ENCODE results near the gene ABHD16A. TPM values are rescaled to one million over a fixed set of nuclear protein-coding genes. Genes with fewer than 3 reads are reported as not detected.

Gene ABHD16A
- total and polyA plus RNA-seq, 8 donors = 15.1 to 122 (median 46.8) TPM

DNA sequence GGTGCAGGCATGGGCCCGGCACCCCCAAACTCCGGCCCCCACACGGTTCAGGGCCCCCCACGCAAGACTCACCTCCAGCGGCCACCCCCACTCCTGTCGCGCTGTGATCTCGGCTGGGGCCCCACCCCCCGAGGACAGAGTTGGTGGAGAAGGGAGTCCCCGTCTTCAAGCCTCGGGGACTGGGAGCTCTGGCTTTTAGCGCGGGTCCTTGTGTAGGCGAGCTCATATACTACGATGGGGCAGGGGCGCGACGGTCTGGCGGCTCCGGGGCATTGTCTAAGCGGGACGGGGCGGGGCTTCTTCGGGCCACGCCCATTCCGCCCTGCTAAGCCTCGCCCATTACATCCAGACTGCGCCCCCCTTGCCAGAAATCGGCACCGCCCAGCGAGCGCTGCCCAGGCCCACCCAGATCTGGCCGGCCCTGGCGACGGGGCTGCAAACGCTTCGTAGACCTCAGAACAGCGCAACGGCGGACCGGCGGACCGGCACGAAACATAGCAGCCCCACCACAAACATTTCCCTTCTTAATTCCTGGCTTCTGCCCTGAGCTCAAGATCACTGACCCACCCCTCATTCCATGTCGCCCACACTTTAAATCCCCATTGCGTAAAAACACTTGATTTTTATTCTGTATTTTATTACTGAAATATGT is 27.0 kb upstream of the ABHD16A start:
- intact Hi-C loops (cut with DNase I; ENCODE audit: low total_unique reads) = no loop called here
- DNase-seq = peak; percentile 83 to 97
- Histone ChIP-seq H3K4me3 (peak overlapping the region; percentile 61 to 91 (median 82)), H3K4me1 (peaks cover 39 to 85% (median 59%) of the 10 kb centered on the region in 4 donors), H3K9me3 (no peaks in the 10 kb centered on the region), H3K27me3 (no peaks in the 10 kb centered on the region), H3K27ac (peak overlapping the region; percentile 93 to 96 (median 95)), H3K36me3 (peaks cover 46 to 74% (median 68%) of the 10 kb centered on the region in 4 donors)
- 1 to 8% (median 1%) methylated on average over 22 to 46 of the region's 46 CpGs for WGBS, 5 donors
- TF ChIP-seq EP300 (IDR thresholded peaks at IDR 0.05) = no peak
- no peak for TF ChIP-seq CTCF (IDR thresholded peaks at IDR 0.05)
- peak; percentile 37 to 63 (median 59) for TF ChIP-seq POLR2AphosphoS5 (IDR thresholded peaks at IDR 0.05)
- peak in 1 of 4 donors; percentile 6 for TF ChIP-seq POLR2A (IDR thresholded peaks at IDR 0.05)

DNA sequence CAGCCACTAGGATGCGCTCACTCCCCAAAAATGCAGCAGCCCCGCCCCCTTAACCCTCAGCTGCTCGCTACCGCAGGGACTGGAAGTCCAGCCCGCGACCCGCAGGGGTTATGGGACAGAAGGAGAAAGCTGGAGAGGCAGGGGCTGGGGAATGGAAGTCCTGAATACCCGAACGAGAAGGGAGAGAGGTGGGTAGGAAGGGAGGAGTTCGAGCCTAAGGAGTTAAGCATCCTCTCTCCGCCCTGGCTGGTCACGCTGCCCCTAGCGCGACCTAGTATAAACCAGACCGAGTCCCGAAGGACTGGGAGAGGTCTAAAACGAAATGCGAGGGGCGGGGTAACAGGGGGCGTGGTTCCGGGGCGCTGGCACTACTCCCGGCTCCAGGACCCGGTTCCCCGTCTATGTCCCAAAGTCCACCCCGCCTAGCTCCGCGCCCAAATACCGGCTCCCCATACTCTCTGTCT is 26.4 kb upstream of the ABHD16A start:
- peaks cover 46 to 74% (median 68%) of the 10 kb centered on the region in 4 donors for H3K36me3 ChIP-seq

DNA sequence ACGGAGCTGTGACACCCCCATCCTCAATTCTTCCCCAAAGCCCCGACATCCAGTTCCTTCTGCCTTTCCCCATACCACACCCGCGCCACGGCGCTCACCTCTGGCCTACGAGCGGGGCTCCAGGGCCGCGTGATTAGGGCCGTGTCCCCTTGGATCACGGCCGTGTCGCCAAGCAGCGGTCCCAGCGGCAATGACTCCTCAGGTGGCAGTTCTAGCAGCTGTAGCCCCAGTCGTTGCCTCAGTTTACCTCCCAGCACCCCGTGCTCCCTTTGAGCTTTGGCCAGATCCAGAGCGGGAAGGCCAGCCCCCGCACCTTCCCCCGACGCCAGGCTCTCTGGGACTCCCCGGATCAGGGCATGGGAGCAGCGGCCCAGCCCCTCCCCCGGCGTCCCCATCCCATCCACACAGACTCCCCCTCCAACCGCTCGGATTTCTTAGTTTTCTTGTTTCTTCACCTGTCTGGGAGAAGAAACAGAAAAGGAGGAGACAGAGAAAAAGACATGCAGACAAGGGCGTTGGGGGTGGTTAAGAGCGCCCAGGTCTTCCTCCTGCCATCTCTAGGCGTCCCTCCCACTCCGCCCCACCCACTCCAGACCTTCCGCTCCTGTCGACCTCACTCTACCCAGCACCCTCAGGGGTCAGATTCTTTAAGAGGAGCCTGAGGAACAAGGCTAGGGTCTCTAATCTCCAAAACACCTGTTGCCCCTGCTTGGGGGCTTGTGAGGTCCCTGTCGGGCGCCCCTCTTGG is 25.8 kb upstream of the ABHD16A start, which contains the start of gene DDAH2:
DDAH2 (minus strand) TSS at position 533 of the 748 bp plus-strand sequence; CDS start at position 395, 138 bp downstream.
- Histone ChIP-seq H3K9me3 (no peaks in the 10 kb centered on the region), H3K36me3 (peaks cover 46 to 69% (median 63%) of the 10 kb centered on the region in 4 donors), H3K4me3 (peak within 1 kb of the TSS; percentile 61 to 91 (median 82)), H3K27me3 (no peaks in the 10 kb centered on the region), H3K27ac (peak within 1 kb of the TSS; percentile 93 to 96 (median 95)), H3K4me1 (peaks cover 30 to 75% (median 48%) of the 10 kb centered on the region in 4 donors)
- WGBS, 5 donors = 19 to 24% (median 22%) methylated on average over 31 to 36 of the region's 36 CpGs
- intact Hi-C loops (cut with DNase I; ENCODE audit: low total_unique reads) = no loop called here
- no peak for DNase-seq
- TF ChIP-seq POLR2A (IDR thresholded peaks at IDR 0.05) (no peak), CTCF (IDR thresholded peaks at IDR 0.05) (peak in 3 of 7 experiments; percentile 29 to 69 (median 51)), EP300 (IDR thresholded peaks at IDR 0.05) (no peak), POLR2AphosphoS5 (IDR thresholded peaks at IDR 0.05) (no peak)

More for the DNA sequence above, 26.4 kb upstream of the ABHD16A start:
- TF ChIP-seq POLR2AphosphoS5 (IDR thresholded peaks at IDR 0.05) (peak; percentile 70 to 77 (median 76)), CTCF (IDR thresholded peaks at IDR 0.05) (peak in 3 of 7 experiments; percentile 6 to 72 (median 26)), POLR2A (IDR thresholded peaks at IDR 0.05) (no peak), EP300 (IDR thresholded peaks at IDR 0.05) (no peak)
- Histone ChIP-seq H3K27ac (peak overlapping the region; percentile 93 to 96 (median 95)), H3K4me3 (peak overlapping the region; percentile 61 to 91 (median 82)), H3K4me1 (peaks cover 36 to 81% (median 54%) of the 10 kb centered on the region in 4 donors), H3K27me3 (no peaks in the 10 kb centered on the region), H3K9me3 (no peaks in the 10 kb centered on the region)
- intact Hi-C loops (cut with DNase I; ENCODE audit: low total_unique reads) = no loop called here
- DNase-seq = peak; percentile 92 to 97
- 0 to 1% (median 1%) methylated on average over 21 to 29 of the region's 29 CpGs for WGBS, 5 donors
